NOMO-1 treated with dmso at 0.1 percent for 144 hours (cell line): Measurements from ENCODE around the gene OPRM1.

ENCODE experiments used
- DNase-seq: peaks from one replicate; lab custom pipeline; 2025; ENCODE audit not compliant: unreplicated experiment; lab: John Stamatoyannopoulos, UW

OPRM1 gene

DNA sequence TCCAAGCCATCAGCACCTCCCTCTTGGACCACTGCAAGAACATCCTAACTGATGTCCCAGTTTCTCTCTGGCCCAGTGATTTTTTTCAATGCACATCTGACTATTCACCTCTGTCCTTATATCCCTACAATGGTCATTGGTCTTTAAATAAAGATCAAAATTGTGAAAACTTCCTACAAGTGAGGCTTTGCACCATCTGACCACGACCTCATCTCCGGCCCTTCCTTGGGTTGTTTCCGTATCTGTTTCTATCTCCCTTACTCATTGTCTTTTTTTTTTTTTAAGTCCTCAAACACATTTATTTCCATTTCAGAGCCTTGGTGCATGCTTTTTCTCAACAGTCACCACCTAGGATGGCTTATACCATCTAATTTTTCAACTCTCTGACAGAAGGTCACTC lies 229.4 kb downstream of the OPRM1 start:
- no peak for DNase-seq

DNA sequence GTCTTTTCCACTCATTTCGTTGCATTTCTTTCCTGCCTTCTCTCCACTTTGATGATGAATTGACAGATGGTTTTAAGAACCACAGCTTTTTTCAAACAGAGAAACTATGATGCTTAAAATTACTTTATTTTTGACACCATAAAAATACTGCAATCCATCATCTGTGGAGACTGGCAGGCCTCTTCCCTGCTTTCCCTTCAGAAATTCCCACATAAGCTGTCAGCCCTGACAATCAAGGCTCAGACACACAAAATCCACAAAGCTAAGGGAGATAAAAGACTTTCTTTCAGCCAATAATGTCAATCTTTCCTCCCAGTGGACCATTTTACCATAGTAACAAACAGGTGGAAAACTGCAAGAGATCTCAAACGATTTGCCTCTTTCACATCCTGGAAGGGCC lies 235.1 kb downstream of the OPRM1 start:
- DNase-seq: no peak

DNA sequence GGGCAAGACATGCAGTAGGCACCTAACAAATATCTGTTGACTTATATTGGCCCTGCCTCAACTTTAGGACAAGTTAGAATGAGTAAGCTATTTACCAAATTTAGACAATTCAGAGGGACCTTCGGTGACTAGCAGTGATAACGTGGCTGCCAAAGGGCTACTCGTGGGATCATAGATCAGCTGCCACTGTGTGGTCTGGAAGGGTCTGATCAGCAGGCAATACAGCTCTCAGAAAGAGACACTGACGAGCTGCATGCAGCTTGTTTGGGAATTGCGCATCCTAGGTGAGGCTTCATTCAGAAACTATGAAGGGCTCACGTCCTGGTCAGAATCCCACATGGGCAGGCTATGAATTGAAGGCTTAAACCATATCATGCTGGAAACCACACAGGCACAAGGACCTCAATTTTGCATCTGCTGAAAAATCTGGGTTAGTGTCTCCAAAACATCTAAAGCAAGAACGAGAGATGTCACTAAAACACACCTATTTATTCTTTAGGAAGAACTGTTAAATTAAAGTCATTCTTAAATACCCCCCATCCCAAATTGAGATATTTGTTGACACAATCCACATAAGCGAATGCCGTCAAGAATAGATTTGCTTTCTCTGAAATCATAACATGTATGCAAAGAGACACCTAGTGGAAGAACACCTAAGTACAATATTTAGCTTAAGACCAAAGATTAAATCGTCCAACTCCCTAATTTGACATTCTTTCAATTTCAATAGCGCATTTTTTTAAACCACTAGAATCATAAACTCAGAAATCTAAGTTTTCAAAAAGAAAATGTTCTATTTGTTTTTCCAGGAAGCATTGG lies 238.0 kb downstream of the OPRM1 start:
- DNase-seq: no peak

DNA sequence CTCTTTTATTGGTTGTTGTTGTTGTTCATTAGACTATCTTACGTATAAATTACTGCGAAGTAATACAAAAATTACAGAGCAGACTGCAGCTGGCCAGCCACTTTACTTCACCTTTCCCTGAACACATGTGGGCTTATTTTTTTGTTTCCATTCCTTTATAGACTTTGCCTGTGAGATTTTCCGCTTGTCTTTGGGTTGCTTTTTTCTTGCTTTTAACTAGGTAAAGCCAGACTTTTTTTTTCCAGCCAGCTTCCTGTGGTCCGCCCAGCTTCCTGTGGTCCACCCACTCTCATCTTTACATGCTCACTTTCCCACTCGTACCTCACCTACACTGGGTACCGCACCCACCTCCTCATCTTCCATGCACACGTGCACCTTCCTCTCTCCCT lies 238.6 kb downstream of the OPRM1 start:
- DNase-seq: no peak

DNA sequence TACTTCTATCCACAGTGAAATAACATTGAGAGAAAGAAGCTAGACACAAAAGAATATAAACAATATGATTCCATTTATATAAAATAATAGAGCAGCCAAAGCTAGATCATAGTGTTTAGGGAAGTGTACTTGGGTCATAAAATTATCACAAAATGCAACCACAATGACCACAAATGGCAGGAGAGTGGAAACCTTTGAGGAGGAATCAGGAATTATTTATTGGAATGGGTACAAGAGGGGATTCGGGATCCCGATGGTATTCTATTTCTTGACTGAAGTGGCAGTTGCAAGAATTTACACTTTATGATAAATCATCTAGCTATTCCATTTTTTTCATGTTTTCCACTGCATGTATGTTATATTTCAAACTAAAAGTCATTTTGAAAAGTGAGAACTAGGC lies 241.5 kb downstream of the OPRM1 start:
- DNase-seq: no peak

DNA sequence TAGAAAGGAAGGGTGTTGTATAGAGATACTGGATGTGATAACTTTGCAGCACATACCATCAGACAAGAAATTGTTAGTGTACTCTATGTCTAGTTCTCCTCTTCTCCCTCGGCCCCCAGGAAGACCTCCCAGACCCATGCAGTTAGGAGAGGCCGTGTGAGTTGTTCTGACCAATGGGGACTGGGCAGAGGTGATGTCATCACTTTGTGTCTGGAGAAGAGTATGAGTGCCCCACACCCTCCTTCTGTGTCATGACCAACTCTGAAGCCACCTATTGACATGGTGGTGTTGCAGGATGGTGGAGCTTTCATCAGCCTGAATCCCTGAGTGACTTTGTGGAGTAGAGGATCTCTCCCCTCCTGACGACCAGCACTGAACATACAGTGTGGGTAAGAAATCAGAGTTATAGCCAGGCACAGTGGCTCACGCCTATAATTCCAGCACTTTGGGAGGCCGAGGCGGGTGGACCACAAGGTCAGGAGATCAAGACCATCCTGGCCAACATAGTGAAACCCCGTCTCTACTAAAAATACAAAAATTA lies 245.3 kb downstream of the OPRM1 start:
- no peak for DNase-seq

DNA sequence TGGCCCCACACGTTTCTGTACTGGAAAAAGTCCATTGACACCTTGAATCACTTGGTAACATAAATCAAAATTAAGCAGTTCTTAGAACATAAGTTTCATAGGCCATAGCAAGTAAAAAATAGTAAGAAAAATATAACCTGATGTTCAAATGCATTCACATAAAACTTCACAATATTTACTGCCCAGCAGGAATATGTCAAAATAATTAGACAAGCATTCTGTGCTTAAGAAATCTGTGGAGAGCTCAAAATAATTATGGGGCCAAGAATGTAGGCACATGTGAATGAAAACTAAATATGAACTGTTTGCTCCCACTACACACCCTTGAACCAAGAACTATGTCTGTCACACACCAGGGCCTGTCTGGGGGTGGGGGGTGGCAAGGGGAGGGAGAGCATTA lies 246.8 kb downstream of the OPRM1 start:
- no peak for DNase-seq

DNA sequence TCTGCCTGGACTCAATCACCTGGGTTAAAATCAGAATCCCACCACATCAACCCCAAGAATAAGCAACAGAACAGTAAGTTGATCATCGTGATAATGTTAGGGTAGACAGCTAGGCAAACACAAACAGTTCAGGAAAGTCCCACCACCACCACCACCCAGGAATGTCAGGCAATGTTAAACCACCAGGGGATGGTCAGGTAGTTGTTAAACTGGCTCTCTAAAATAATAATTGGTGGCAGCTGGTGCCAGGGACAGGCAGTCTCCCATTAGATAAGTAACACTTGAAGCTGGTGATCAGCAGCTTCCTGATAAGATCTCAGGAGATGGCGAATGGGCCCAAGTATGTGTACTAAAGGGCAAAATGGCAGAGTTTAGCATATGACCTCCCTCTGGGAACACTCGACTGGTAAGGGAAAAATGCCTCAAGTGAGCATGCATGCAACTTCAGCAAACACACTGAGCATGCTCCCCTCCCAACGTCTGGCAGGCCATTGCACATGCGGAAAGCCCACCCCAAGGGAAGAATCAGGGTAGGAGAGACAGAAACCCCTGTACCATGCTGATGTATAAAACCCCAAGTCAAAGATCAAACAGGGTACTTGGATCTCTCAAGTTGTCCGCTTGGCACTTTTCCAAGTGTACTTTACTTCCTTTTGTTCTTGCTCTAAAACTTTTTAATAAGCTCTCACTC lies 250.9 kb downstream of the OPRM1 start:
- no peak for DNase-seq

DNA sequence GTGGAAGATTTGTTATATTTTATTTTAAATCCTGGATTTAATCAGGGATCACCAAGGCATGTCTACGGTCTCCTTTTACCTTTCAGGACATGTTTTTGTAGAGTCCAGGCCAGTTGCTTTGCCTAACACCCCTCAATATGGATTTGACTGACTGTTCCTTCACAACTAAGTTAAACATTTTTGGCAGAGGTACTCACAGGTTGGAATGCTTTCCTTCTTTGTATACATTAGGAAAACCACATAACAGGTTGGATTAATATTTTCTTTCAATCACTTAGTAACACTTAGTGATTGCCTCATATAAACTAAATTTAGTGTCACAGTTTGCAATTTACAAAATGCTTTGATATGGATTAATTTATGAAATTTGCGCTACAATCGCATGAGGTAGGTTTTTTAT lies 253.0 kb downstream of the OPRM1 start:
- no peak for DNase-seq

DNA sequence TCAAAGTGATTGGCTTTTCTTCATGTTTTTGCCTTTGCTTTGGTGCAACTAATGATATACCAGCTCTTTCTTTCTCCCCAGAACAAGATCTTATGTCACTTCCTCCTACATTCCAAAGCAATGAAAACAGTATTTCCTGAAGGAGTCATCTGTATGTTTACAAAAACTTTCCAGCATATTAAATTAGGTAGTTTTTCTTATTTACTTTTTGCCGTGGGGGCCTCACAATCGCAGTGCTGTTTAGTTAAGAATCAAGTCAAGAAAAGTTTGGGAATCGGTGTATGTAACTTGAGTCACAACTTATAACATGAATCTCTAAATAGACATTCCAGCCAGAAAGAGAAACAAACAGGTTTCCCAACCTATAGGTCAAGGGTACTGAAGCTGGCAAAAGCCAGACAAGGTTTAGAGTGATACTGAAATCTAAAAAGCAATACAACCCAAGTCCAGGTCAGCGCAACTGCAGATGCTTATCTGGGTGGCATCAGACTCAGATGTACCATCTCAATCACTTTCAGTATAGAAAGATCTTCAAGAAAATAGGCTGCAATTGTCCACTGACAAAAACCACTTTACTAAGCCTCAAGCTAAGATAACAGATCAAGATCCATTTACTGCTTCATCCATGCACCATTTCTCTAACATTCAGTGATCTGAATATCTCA lies 253.9 kb downstream of the OPRM1 start:
- no peak for DNase-seq

DNA sequence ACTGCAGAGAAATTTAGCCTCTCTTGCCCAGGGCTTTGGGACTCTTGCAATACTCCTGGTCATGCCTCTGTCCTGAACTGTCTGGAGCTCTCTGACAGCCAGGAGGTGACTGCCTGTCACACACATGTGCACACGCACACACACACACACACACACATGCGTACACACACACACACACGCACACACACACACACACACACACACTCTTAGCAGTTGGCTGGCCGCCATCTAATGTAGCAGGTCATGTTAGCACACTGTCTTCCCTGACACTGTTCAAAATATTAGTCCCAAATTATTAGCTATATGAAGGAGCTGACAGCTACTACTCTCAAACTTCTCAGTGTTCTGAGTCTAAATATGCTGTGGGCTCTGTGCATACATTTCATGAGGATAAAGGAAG lies 256.7 kb downstream of the OPRM1 start:
- DNase-seq: no peak
